Skin epidermis (tissue), 12 donors: ENCODE data around the gene DHX34.
"Not testable (repeated sequence)": the region's sequence is repeated elsewhere in the genome, so short reads cannot be mapped to it uniquely, and the experiment has no call there.

ENCODE experiments used
- H3K27ac ChIP-seq, 21 experiments: fragments of 200-600 bp; sonication (generic) in 11 of 21; one replicate each; pipeline ENCODE4 v1.5.0; 2020; ENCODE audit warnings: mild to moderate bottlenecking in 3 of 21, inconsistent platforms in 2 of 21, moderate library complexity in 2 of 21
- H3K4me3 ChIP-seq, 7 experiments: fragments of 200-600 bp; sonication (generic) in 2 of 7; one replicate each; pipeline ENCODE4 v1.5.0; 2020; ENCODE audit warnings: inconsistent platforms in 2 of 7, mild to moderate bottlenecking in 2 of 7, moderate library complexity in 1 of 7

Gene DHX34

DNA sequence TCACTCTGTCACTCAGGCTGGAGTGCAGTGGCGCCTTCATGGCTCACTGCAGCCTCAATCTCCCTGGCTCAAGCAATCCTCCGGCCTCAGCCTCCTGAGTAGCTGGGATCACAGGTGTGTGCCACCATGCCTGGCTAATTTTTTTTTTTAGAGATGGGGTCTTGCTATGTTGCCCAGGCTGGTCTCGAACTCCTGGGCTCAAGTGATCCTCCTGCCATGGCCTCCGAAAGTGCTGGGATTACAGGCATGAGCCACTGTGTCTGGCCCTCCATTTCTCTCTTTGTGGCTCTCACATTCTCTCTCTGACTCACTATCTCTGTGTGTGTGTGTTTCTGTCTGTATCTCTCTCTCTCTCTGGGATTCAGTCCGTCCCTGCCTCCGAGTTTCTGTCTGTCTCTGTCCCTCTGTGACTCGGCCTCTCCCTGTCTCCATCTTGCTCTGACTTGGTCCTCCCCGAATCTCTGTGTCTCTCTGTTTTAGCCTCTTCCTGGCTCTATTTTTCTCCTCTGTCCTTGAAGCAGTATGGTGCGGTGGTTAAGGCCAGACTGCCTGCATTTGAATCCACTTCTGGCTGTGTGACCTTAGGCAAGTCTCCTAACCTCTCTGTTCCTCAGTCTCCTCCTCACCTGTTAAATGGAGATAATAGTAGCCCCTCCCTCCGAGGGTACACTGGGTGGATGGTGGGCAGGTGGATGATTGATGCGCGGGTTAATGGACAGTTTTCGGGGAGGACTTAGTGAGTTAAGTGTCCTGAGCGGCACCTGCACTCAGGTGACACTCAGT, 59.2 kb downstream of the DHX34 start:
- H3K4me3 ChIP-seq, result no peak overlapping the region
- no peak overlapping the region for H3K27ac ChIP-seq

GRCh38 chr19:47411101-47411500, 62.0 kb downstream of the DHX34 start:
- H3K4me3 ChIP-seq, result no peak overlapping the region
- H3K27ac ChIP-seq, result no peak overlapping the region

- H3K4me3 ChIP-seq, H3K27ac ChIP-seq: not testable (repeated sequence)
These were observed 62.6 kb downstream of the DHX34 start for GRCh38 chr19:47411696-47412095.

GRCh38 chr19:47413941-47414340, 64.8 kb downstream of the DHX34 start:
- Histone ChIP-seq H3K4me3 (no peak overlapping the region), H3K27ac (no peak overlapping the region)

- no peak overlapping the region for H3K27ac ChIP-seq
- H3K4me3 ChIP-seq, result no peak overlapping the region
These were observed 65.4 kb downstream of the DHX34 start for GRCh38 chr19:47414469-47414868.

DNA sequence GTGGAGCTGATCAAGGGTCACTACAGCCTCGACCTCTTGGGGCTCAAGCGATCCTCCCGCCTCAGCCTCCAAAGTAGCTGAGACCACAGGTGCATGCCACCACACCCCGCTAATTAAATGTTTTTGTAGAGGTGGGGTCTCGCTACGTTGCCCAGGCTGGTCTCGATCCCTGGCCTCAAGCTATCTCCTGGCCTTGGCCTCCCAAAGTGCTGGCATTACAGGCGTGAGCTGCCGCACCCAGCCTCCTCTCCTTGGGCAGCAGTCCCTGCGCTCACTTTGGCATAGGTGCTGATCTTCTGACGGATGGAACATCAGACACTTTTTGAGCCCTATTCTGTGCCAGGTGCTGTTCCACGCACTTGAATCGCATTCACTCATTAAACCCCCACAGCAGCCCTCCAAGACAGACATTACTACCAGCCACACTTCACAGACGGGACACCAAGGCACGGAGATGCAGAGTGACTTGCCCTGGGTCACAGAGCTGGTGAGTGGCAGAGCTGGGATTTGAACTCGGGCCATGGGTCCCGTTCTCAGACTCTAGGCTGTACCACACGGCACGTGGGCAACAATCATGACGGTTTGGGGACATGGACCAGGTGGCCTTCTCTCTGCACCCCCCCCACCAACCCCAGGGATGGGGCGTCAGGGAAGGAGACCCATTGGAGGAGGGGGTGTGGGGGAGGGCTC, 67.0 kb downstream of the DHX34 start:
- H3K27ac ChIP-seq, result no peak overlapping the region
- H3K4me3 ChIP-seq, result no peak overlapping the region

GRCh38 chr19:47416643-47416985, 67.5 kb downstream of the DHX34 start:
- no peak overlapping the region for H3K4me3 ChIP-seq
- H3K27ac ChIP-seq, result no peak overlapping the region

- H3K4me3 ChIP-seq, result no peak overlapping the region
- no peak overlapping the region for H3K27ac ChIP-seq
These were observed 68.1 kb downstream of the DHX34 start for GRCh38 chr19:47417107-47417745.

GRCh38 chr19:47417746-47418691, 68.9 kb downstream of the DHX34 start:
- H3K27ac ChIP-seq, result no peak overlapping the region
- peak overlapping the region in 5 of 7 experiments; percentile 30 to 44 (median 33) for H3K4me3 ChIP-seq

GRCh38 chr19:47418692-47419029, 69.5 kb downstream of the DHX34 start:
- peak overlapping the region in 6 of 7 experiments; percentile 30 to 44 (median 34) for H3K4me3 ChIP-seq
- peak overlapping the region in 2 of 21 experiments; percentile 2 to 73 for H3K27ac ChIP-seq

DNA sequence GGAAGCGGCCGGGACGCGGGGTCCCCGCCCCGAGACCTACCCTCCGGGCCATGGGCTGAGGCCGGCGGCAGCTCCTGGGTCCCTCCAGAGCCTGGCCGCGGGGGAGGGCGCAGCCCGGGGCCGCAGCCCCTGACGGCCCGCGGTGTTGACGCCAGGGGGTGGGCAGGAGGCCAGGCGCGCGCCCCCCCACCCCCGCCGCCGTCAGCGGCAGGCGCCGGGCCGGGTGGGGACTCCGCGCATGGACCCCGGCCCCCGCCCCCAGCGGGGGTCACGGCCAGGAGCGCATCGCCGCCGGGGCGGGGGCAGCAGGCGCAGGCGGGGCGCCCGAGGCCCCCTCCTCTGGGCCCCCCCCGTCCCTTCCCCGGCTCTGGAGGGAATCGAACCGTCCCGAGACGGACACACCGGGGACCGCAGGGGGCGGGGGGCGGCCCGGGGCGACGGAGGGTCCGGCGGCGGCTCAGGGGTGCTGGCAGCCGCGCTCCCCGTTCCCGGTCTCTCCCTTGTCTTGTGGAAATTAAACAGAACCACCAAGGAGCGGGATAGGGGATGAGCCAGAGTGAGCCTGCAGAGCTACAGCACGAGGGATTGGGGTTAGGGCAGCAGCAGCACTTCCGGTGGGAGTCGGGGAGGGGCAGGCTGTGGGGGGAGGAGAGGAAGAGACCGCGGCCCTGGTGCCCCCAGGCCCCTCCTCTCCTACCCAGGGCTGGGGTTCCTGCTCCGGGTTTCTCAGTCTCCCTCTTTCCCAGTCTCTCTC, 70.1 kb downstream of the DHX34 start, which contains the start of gene MEIS3:
TSS of gene MEIS3 (minus strand) at position 498 of the 754 bp plus-strand sequence. CDS start at position 52, 446 bp downstream.
- H3K4me3 ChIP-seq, result peak within 1 kb of the TSS; percentile 14 to 44 (median 33)
- H3K27ac ChIP-seq, result peak within 1 kb of the TSS in 2 of 21 experiments; percentile 2 to 73

DNA sequence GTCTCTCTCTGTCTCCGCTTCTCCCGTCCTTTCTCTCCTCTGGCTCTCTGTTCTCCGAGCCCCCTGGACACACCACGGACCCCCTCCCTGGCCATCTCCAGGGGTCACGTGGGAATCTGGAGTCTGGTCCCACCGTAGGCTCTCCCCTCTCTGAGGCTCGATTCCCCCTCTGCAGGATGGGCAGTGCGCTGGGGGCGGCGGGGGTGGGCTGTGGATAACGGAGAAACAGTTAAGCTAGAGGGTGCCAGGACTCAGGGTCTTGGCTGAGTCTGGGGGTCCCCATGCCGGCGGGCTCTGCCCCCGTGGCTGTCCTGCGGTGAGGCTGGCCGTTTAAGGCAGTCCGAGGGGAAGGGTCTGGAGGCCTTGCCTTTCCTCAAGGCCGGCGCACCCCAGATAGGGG, 70.7 kb downstream of the DHX34 start:
- H3K27ac ChIP-seq, result no peak overlapping the region
- no peak overlapping the region for H3K4me3 ChIP-seq

- Histone ChIP-seq H3K4me3 (no peak overlapping the region), H3K27ac (no peak overlapping the region)
These were observed 72.2 kb downstream of the DHX34 start for GRCh38 chr19:47421244-47421786.

GRCh38 chr19:47421844-47422395, 72.8 kb downstream of the DHX34 start:
- Histone ChIP-seq H3K4me3 (no peak overlapping the region), H3K27ac (no peak overlapping the region)

- H3K4me3 ChIP-seq, result no peak overlapping the region
These were observed 73.5 kb downstream of the DHX34 start for GRCh38 chr19:47422417-47423163.

DNA sequence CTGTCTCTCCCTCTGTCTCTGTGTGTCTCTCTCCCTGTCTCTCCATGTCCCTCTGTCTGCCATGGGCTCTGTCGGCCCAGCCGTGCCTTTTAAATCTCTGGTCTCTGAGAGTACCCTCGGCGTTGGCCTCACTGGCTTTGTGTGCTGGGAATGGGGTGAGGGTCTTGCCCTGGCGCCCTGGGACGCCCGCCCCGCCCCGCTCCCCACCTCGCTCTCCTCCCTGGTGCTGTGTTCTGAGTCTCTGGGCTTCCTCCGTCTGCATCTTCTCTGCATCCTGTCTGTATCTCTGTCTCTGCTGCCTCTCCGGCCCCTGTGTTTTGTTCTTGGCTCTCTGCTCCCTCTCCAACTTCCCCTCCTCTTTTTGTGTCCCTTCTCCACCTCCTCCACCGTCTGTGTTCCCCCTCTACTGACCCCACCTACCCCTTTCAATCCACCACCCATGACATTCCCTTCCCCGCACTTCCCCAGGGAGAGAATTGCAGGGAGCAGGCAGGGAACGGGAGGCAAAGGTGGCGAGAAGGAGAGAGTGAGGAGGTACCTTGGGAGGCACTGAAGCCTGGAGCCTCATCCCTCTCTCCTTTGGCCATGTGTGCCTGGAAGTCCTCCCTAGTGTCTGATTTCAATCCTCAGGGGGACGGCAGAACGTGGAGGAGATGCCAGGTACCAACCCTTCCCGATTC, 74.2 kb downstream of the DHX34 start:
- no peak overlapping the region for H3K27ac ChIP-seq
- no peak overlapping the region for H3K4me3 ChIP-seq

More at GRCh38 chr19:47422417-47423163, 73.5 kb downstream of the DHX34 start:
- no peak overlapping the region for H3K27ac ChIP-seq
